ENCODE results near the gene PGBD1. TPM values are rescaled to one million over a fixed set of nuclear protein-coding genes. Genes with fewer than 3 reads are reported as not detected.

PGBD1 gene
- total and polyA plus RNA-seq, 4 donors: 0.74 to 3.7 (median 0.97) TPM

GRCh38 chr6:28351087-28351486, 69.7 kb downstream of the PGBD1 start:
- DNase-seq (ENCODE audit: low spot score): no peak
- Histone ChIP-seq H3K36me3 (ENCODE audit: control insufficient read depth in 4 of 4, insufficient read depth in 3 of 4, low read depth in 1 of 4, low read length in 3 of 4) (no peaks in the 10 kb centered on the region), H3K27me3 (ENCODE audit: control insufficient read depth in 4 of 4, insufficient read depth in 4 of 4, low read length in 3 of 4) (no peaks in the 10 kb centered on the region), H3K27ac (ENCODE audit: low read depth in 1 of 2, low read length in 2 of 2) (no peak overlapping the region), H3K4me1 (ENCODE audit: control insufficient read depth in 4 of 4, insufficient read depth in 4 of 4, low read length in 3 of 4) (peaks cover 4 to 29% (median 21%) of the 10 kb centered on the region in 4 donors), H3K4me3 (ENCODE audit: low read depth in 1 of 3, low read length in 3 of 3) (peak overlapping the region in 1 of 3 donors; percentile 62), H3K9me3 (ENCODE audit: control insufficient read depth in 4 of 4, low read length in 3 of 4) (no peaks in the 10 kb centered on the region), H3K9ac (ENCODE audit: low read depth in 1 of 2, low read length in 2 of 2) (peak overlapping the region in 1 of 2 donors; percentile 84)
- 59% methylated on average over 2 of the region's 2 CpGs for WGBS
- TF ChIP-seq HNF4A (conservative IDR thresholded peaks at IDR 0.05): peak in 1 of 2 donors; percentile 25
- peak; percentile 32 for TF ChIP-seq YY1 (IDR thresholded peaks at IDR 0.05)
- TF ChIP-seq GABPA (IDR thresholded peaks at IDR 0.05 in 1 of 2, conservative IDR thresholded peaks at IDR 0.05 in 1 of 2): peak in 1 of 2 donors; percentile 26
- TF ChIP-seq EGR1 (IDR thresholded peaks at IDR 0.05; ENCODE audit: low read depth in 2 of 2): no peak
- TF ChIP-seq RXRA (IDR thresholded peaks at IDR 0.05): peak; percentile 18 to 19
- TF ChIP-seq FOXA2 (IDR thresholded peaks at IDR 0.05): no peak

GRCh38 chr6:28351493-28351925, 70.1 kb downstream of the PGBD1 start:
- Histone ChIP-seq H3K27me3 (ENCODE audit: control insufficient read depth in 4 of 4, insufficient read depth in 4 of 4, low read length in 3 of 4) (no peaks in the 10 kb centered on the region), H3K36me3 (ENCODE audit: control insufficient read depth in 4 of 4, insufficient read depth in 3 of 4, low read depth in 1 of 4, low read length in 3 of 4) (no peaks in the 10 kb centered on the region), H3K27ac (ENCODE audit: low read depth in 1 of 2, low read length in 2 of 2) (no peak overlapping the region), H3K4me3 (ENCODE audit: low read depth in 1 of 3, low read length in 3 of 3) (no peak overlapping the region), H3K4me1 (ENCODE audit: control insufficient read depth in 4 of 4, insufficient read depth in 4 of 4, low read length in 3 of 4) (peaks cover 4 to 33% (median 25%) of the 10 kb centered on the region in 4 donors), H3K9me3 (ENCODE audit: control insufficient read depth in 4 of 4, low read length in 3 of 4) (no peaks in the 10 kb centered on the region), H3K9ac (ENCODE audit: low read depth in 1 of 2, low read length in 2 of 2) (no peak overlapping the region)
- no peak for DNase-seq (ENCODE audit: low spot score)
- WGBS: 79% methylated on average over 2 of the region's 2 CpGs
- TF ChIP-seq YY1 (IDR thresholded peaks at IDR 0.05) (no peak), GABPA (IDR thresholded peaks at IDR 0.05 in 1 of 2, conservative IDR thresholded peaks at IDR 0.05 in 1 of 2) (no peak), FOXA2 (IDR thresholded peaks at IDR 0.05) (no peak)

Small RNA genes within 50 kb of the gene (small RNA-seq; reads per million reads assigned to genes)
- gene AL021997.1 (not detected), gene AL021997.2 (not detected)

Other genes with a start within 250 kb of the PGBD1 start
- 1 to 10 TPM in 1 of 2 donors, under 1 TPM in 1; 0.51 to 1.3 TPM for gene ZNF165, start 201.0 kb upstream of the PGBD1 start, total RNA-seq
- gene ZNF165, start 201.0 kb upstream of the PGBD1 start, polyA plus RNA-seq: under 1 TPM; 0.54 to 0.62 TPM
- 1 to 10 TPM; 1.5 to 3.5 TPM for gene ZSCAN16, start 157.0 kb upstream of the PGBD1 start, total RNA-seq
- 1 to 10 TPM; 1.9 to 3.4 TPM for gene ZSCAN16, start 157.0 kb upstream of the PGBD1 start, polyA plus RNA-seq
- gene ZKSCAN8, start 139.7 kb upstream of the PGBD1 start, total RNA-seq: 10 to 100 TPM; 11.0 to 13.4 TPM
- 1 to 10 TPM; 2.4 to 2.6 TPM for gene ZKSCAN8, start 139.7 kb upstream of the PGBD1 start, polyA plus RNA-seq
- gene ZSCAN9, start 56.3 kb upstream of the PGBD1 start, total RNA-seq: 1 to 10 TPM; 3.1 to 4.8 TPM
- gene ZSCAN9, start 56.3 kb upstream of the PGBD1 start, polyA plus RNA-seq: 1 to 10 TPM; 1.3 to 2.2 TPM
- 1 to 10 TPM; 3.3 to 4.7 TPM for gene ZKSCAN4, start 29.3 kb upstream of the PGBD1 start, total RNA-seq
- gene ZKSCAN4, start 29.3 kb upstream of the PGBD1 start, polyA plus RNA-seq: 1 to 10 TPM; 1.4 to 1.8 TPM
- under 1 TPM; 0.56 to 0.59 TPM for gene NKAPL, start 22.3 kb upstream of the PGBD1 start, total RNA-seq
- gene NKAPL, start 22.3 kb upstream of the PGBD1 start, polyA plus RNA-seq: under 1 TPM; 0.22 to 0.61 TPM
- 1 to 10 TPM; 7.9 to 9.7 TPM for gene ZSCAN26, start 14.4 kb upstream of the PGBD1 start, total RNA-seq
- 1 to 10 TPM; 2.8 to 4.3 TPM for gene ZSCAN26, start 14.4 kb upstream of the PGBD1 start, polyA plus RNA-seq
- 10 to 100 TPM in 1 of 2 donors, 1 to 10 TPM in 1; 3.9 to 10.2 TPM for gene ZSCAN31, start 54.6 kb downstream of the PGBD1 start, total RNA-seq
- gene ZSCAN31, start 54.6 kb downstream of the PGBD1 start, polyA plus RNA-seq: 1 to 10 TPM; 3.3 to 3.4 TPM
- 1 to 10 TPM; 2.8 to 8.8 TPM for gene ZKSCAN3, start 68.4 kb downstream of the PGBD1 start, total RNA-seq
- gene ZKSCAN3, start 68.4 kb downstream of the PGBD1 start, polyA plus RNA-seq: 1 to 10 TPM in 1 of 2 donors, under 1 TPM in 1; 0.93 to 1.1 TPM
- 1 to 10 TPM; 3.0 to 3.9 TPM for gene ZSCAN12, start 118.2 kb downstream of the PGBD1 start, total RNA-seq
- gene ZSCAN12, start 118.2 kb downstream of the PGBD1 start, polyA plus RNA-seq: under 1 TPM; 0.46 to 0.97 TPM
- under 1 TPM; 0.42 to 0.65 TPM for gene ZSCAN23, start 161.9 kb downstream of the PGBD1 start, total RNA-seq
- gene ZSCAN23, start 161.9 kb downstream of the PGBD1 start, polyA plus RNA-seq: under 1 TPM in 1 of 2 donors, not detected in 1; 0.06 TPM
- gene GPX6, start 234.2 kb downstream of the PGBD1 start, total RNA-seq: not detected
- gene GPX6, start 234.2 kb downstream of the PGBD1 start, polyA plus RNA-seq: not detected
- gene GPX5, start 244.3 kb downstream of the PGBD1 start, total RNA-seq: not detected
- not detected for gene GPX5, start 244.3 kb downstream of the PGBD1 start, polyA plus RNA-seq